ENCODE results near the gene RAPGEF6. TPM values are rescaled to one million over a fixed set of nuclear protein-coding genes. Genes with fewer than 3 reads are reported as not detected.
"Not testable (repeated sequence)": the region's sequence is repeated elsewhere in the genome, so short reads cannot be mapped to it uniquely, and the experiment has no call there.

RAPGEF6 gene
- total RNA-seq, 1 experiment from 2014 or later: 9.7 TPM

- Histone ChIP-seq H3K9ac (ENCODE audit: low read length) (no peak overlapping the region), H3K27me3 (ENCODE audit: low read length) (no peaks in the 10 kb centered on the region), H3K4me3 (ENCODE audit: low read length) (no peak overlapping the region), H3K9me2 (replicated peaks; ENCODE audit: low read length) (no peaks in the 10 kb centered on the region), H3K36me3 (ENCODE audit: low read depth, low read length) (peaks cover 20% of the 10 kb centered on the region), H3F3A (ENCODE audit: low read length, unreplicated experiment) (no peaks in the 10 kb centered on the region), H3K79me2 (ENCODE audit: low read length) (no peaks in the 10 kb centered on the region), H3K9me3 (ENCODE audit: low read length) (no peaks in the 10 kb centered on the region), H4K20me1 (ENCODE audit: low read length) (no peaks in the 10 kb centered on the region), H3K27ac (ENCODE audit: low read length) (no peak overlapping the region), H3K4me1 (ENCODE audit: insufficient read depth, low read length) (no peaks in the 10 kb centered on the region), H3K4me2 (ENCODE audit: low read length) (no peak overlapping the region), H2AFZ (ENCODE audit: low read length) (no peak overlapping the region)
- ChIA-PET POLR2A (ENCODE audit: unreplicated experiment) (no interaction called here), CTCF (no interaction called here)
- TF ChIP-seq CTCF (conservative IDR thresholded peaks at IDR 0.05; ENCODE audit: low read depth, low read length) (no peak), EZH2phosphoT487 (IDR thresholded peaks at IDR 0.05; ENCODE audit: borderline replicate concordance, low read length) (no peak), EZH2 (IDR thresholded peaks at IDR 0.05; ENCODE audit: low read length, unreplicated experiment) (no peak)
- no TSS peak for BruUV-seq (replicated peaks)
- no peak for DNase-seq
- ATAC-seq: no peak
- intact Hi-C loops (cut with micrococcal nuclease): no loop called here
Measured at GRCh38 chr5:131491749-131492148, 143.3 kb downstream of the RAPGEF6 start.

GRCh38 chr5:131488463-131488862 is 146.6 kb downstream of the RAPGEF6 start:
- CTCF ChIA-PET: no interaction called here
- Histone ChIP-seq H3K79me2 (ENCODE audit: low read length) (no peaks in the 10 kb centered on the region), H3K4me2 (ENCODE audit: low read length) (no peak overlapping the region), H3K4me1 (ENCODE audit: insufficient read depth, low read length) (no peaks in the 10 kb centered on the region), H3K9me2 (replicated peaks; ENCODE audit: low read length) (no peaks in the 10 kb centered on the region), H3K9me3 (ENCODE audit: low read length) (no peaks in the 10 kb centered on the region), H3K4me3 (ENCODE audit: low read length) (no peak overlapping the region), H4K20me1 (ENCODE audit: low read length) (no peaks in the 10 kb centered on the region), H3F3A (ENCODE audit: low read length, unreplicated experiment) (no peaks in the 10 kb centered on the region), H3K27me3 (ENCODE audit: low read length) (no peaks in the 10 kb centered on the region), H3K9ac (ENCODE audit: low read length) (no peak overlapping the region), H3K36me3 (ENCODE audit: low read depth, low read length) (peaks cover 15% of the 10 kb centered on the region), H2AFZ (ENCODE audit: low read length) (no peak overlapping the region), H3K27ac (ENCODE audit: low read length) (no peak overlapping the region)
- no peak for TF ChIP-seq CTCF (conservative IDR thresholded peaks at IDR 0.05; ENCODE audit: low read depth, low read length)
- no peak for TF ChIP-seq EZH2phosphoT487 (IDR thresholded peaks at IDR 0.05; ENCODE audit: borderline replicate concordance, low read length)
- no peak for TF ChIP-seq EZH2 (IDR thresholded peaks at IDR 0.05; ENCODE audit: low read length, unreplicated experiment)
- POLR2A ChIA-PET (ENCODE audit: unreplicated experiment): no interaction called here
- no peak for ATAC-seq
- intact Hi-C loops (cut with micrococcal nuclease): no loop called here
- DNase-seq: no peak
- BruUV-seq (replicated peaks): no TSS peak

- H3K9me2 ChIP-seq (replicated peaks; ENCODE audit: low read length); DNase-seq; H3K27me3 ChIP-seq (ENCODE audit: low read length); H3K4me1 ChIP-seq (ENCODE audit: insufficient read depth, low read length); POLR2A ChIA-PET (ENCODE audit: unreplicated experiment); H3K9ac ChIP-seq (ENCODE audit: low read length); ATAC-seq; BruUV-seq (replicated peaks); intact Hi-C loops (cut with micrococcal nuclease); CTCF ChIA-PET; H4K20me1 ChIP-seq (ENCODE audit: low read length); H3F3A ChIP-seq (ENCODE audit: low read length, unreplicated experiment); H3K4me3 ChIP-seq (ENCODE audit: low read length); H3K4me2 ChIP-seq (ENCODE audit: low read length); H3K9me3 ChIP-seq (ENCODE audit: low read length); H3K79me2 ChIP-seq (ENCODE audit: low read length); H2AFZ ChIP-seq (ENCODE audit: low read length); H3K27ac ChIP-seq (ENCODE audit: low read length): not testable (repeated sequence)
- H3K36me3 ChIP-seq (ENCODE audit: low read depth, low read length): peaks cover 15% of the 10 kb centered on the region
Measured at GRCh38 chr5:131487371-131487770, 147.7 kb downstream of the RAPGEF6 start.
